Peyer's patch (tissue), 4 donors: ENCODE results near the gene HOXB13. TPM values are rescaled to one million over a fixed set of nuclear protein-coding genes. Genes with fewer than 3 reads are reported as not detected.

Source experiments
- DNase-seq, 3 donors: peaks; one replicate each; pipeline ENCODE4 v3.0.0-alpha.2; 2017 to 2019
- H3K27ac ChIP-seq, 4 donors: fragments of 200-600 bp; sonication (generic); one replicate each; pipeline ENCODE4 v1.5.1; 2016 to 2019
- H3K27me3 ChIP-seq, 2 donors: fragments of 200-600 bp; sonication (generic); one replicate each; pipeline ENCODE4 v1.5.1; 2019
- H3K36me3 ChIP-seq, 3 donors: fragments of 200-600 bp; sonication (generic); one replicate each; pipeline ENCODE4 v1.5.1; 2016 to 2019
- H3K4me1 ChIP-seq, 4 donors: fragments of 200-600 bp; sonication (generic); one replicate each; pipeline ENCODE4 v1.5.1; 2016 to 2019
- H3K4me3 ChIP-seq, 4 donors: fragments of 200-600 bp; sonication (generic); 1 replicate in 3 of 4; 2 replicates in 1 of 4; pipeline ENCODE4 v1.5.1; 2016 to 2019; ENCODE audit warnings: mild to moderate bottlenecking in 1 of 4
- H3K9me3 ChIP-seq, 4 donors: fragments of 200-600 bp; sonication (generic); one replicate each; pipeline ENCODE4 v1.5.1; 2016 to 2019; ENCODE audit warnings: mild to moderate bottlenecking in 1 of 4
- CTCF ChIP-seq, 6 experiments: fragments of 450-650 bp in 4 of 6; fragments of 200-600 bp in 2 of 6; sonication (generic) in 1 of 6; IDR thresholded peaks; one replicate each; pipeline ENCODE4 v1.5.1; 2017 to 2019; ENCODE audit warnings: antibody characterized with exemption in 6 of 6, mild to moderate bottlenecking in 3 of 6, moderate library complexity in 1 of 6
- POLR2A ChIP-seq, 2 donors: fragments of 450-650 bp; IDR thresholded peaks; one replicate each; pipeline ENCODE4 v1.5.1; 2017; ENCODE audit warnings: antibody characterized with exemption in 2 of 2, mild to moderate bottlenecking in 2 of 2, moderate library complexity in 2 of 2
- total RNA-seq, 4 donors: library from RNA; depleted of rRNA; stranded (reverse); fragments of >200 nt; gene quantifications; one replicate each; pipeline ENCODE4 v1.1.0, GENCODE V29; 2016

Gene HOXB13
- under 1 TPM in 1 of 4 donors, not detected in 3; 0.54 TPM for total RNA-seq

GRCh38 chr17:48728232-48729231, at the start of gene HOXB13:
HOXB13 (minus strand) TSS chr17:48728750; CDS start chr17:48728593, 157 bp downstream.
- H3K4me1 ChIP-seq: peaks cover 0 to 44% (median 14%) of the 10 kb centered on the region in 4 donors
- no peak within 1 kb of the TSS for H3K27ac ChIP-seq
- peaks cover 3 to 77% of the 10 kb centered on the region in 2 donors for H3K27me3 ChIP-seq
- H3K36me3 ChIP-seq: no peaks in the 10 kb centered on the region
- H3K4me3 ChIP-seq: peak within 1 kb of the TSS in 3 of 4 donors; percentile 9 to 41 (median 38)
- no peaks in the 10 kb centered on the region for H3K9me3 ChIP-seq
- peak in 1 of 3 donors; percentile 60 for DNase-seq
- TF ChIP-seq CTCF (IDR thresholded peaks at IDR 0.05) (no peak), POLR2A (IDR thresholded peaks at IDR 0.05) (no peak)

- Histone ChIP-seq H3K9me3 (no peaks in the 10 kb centered on the region), H3K27me3 (no peaks in the 10 kb centered on the region), H3K4me1 (no peaks in the 10 kb centered on the region), H3K27ac (no peak overlapping the region), H3K4me3 (no peak overlapping the region), H3K36me3 (no peaks in the 10 kb centered on the region)
- TF ChIP-seq POLR2A (IDR thresholded peaks at IDR 0.05) (no peak), CTCF (IDR thresholded peaks at IDR 0.05) (no peak)
- no peak for DNase-seq
Measured at GRCh38 chr17:48776602-48777001, 48.1 kb upstream of the HOXB13 start.

GRCh38 chr17:48773245-48773644, 44.7 kb upstream of the HOXB13 start:
- Histone ChIP-seq H3K27ac (no peak overlapping the region), H3K27me3 (no peaks in the 10 kb centered on the region), H3K36me3 (no peaks in the 10 kb centered on the region), H3K4me1 (no peaks in the 10 kb centered on the region), H3K4me3 (no peak overlapping the region), H3K9me3 (no peaks in the 10 kb centered on the region)
- TF ChIP-seq POLR2A (IDR thresholded peaks at IDR 0.05) (no peak), CTCF (IDR thresholded peaks at IDR 0.05) (no peak)
- DNase-seq: no peak

- Histone ChIP-seq H3K27me3 (no peaks in the 10 kb centered on the region), H3K27ac (no peak overlapping the region), H3K4me1 (no peaks in the 10 kb centered on the region), H3K9me3 (no peaks in the 10 kb centered on the region), H3K4me3 (no peak overlapping the region), H3K36me3 (no peaks in the 10 kb centered on the region)
- no peak for TF ChIP-seq POLR2A (IDR thresholded peaks at IDR 0.05)
- no peak for TF ChIP-seq CTCF (IDR thresholded peaks at IDR 0.05)
- no peak for DNase-seq
Measured at GRCh38 chr17:48770954-48771353, 42.4 kb upstream of the HOXB13 start.

- Histone ChIP-seq H3K4me3 (no peak overlapping the region), H3K4me1 (no peaks in the 10 kb centered on the region), H3K36me3 (no peaks in the 10 kb centered on the region), H3K9me3 (no peaks in the 10 kb centered on the region), H3K27me3 (no peaks in the 10 kb centered on the region), H3K27ac (no peak overlapping the region)
- no peak for DNase-seq
- no peak for TF ChIP-seq POLR2A (IDR thresholded peaks at IDR 0.05)
- TF ChIP-seq CTCF (IDR thresholded peaks at IDR 0.05): no peak
Measured at GRCh38 chr17:48769009-48769675, 40.6 kb upstream of the HOXB13 start.
